Fibroblast of mammary gland (primary cell): ENCODE measurements around the gene CDH11.

Experiments
- DNase-seq: peaks from one replicate; pipeline ENCODE4 v3.0.0-alpha.2; 2010; ENCODE audit warnings: low read depth
- H3K4me3 ChIP-seq: 2 replicates; pipeline ENCODE4 v1.5.1; 2011; ENCODE audit warnings: low read depth, mild to moderate bottlenecking, low read length, moderate library complexity; ENCODE audit not compliant: control insufficient read depth
- CTCF ChIP-seq: conservative IDR thresholded peaks from 2 replicates; pipeline ENCODE4 v1.5.1; 2011; ENCODE audit warnings: low read depth, low read length, inconsistent platforms; ENCODE audit not compliant: control insufficient read depth, insufficient read depth

CDH11 gene

GRCh38 chr16:65122724-65123395 lies 997 bp upstream of the CDH11 start:
- H3K4me3 ChIP-seq = peak overlapping the region; percentile 73
- DNase-seq = peak; percentile 61
- no peak for TF ChIP-seq CTCF

- H3K4me3 ChIP-seq = peak overlapping the region; percentile 81
- no peak for DNase-seq
- no peak for TF ChIP-seq CTCF
Measured at GRCh38 chr16:65120831-65121721, 787 bp downstream of the CDH11 start.

GRCh38 chr16:65120461-65120830 lies 1.4 kb downstream of the CDH11 start:
- no peak for TF ChIP-seq CTCF
- H3K4me3 ChIP-seq = peak overlapping the region; percentile 81
- DNase-seq = no peak

GRCh38 chr16:65119901-65120401 lies 1.9 kb downstream of the CDH11 start:
- peak; percentile 62 for DNase-seq
- TF ChIP-seq CTCF = no peak
- H3K4me3 ChIP-seq = peak overlapping the region; percentile 81

- H3K4me3 ChIP-seq = peak overlapping the region; percentile 81
- TF ChIP-seq CTCF = no peak
- no peak for DNase-seq
Measured at GRCh38 chr16:65119435-65119834, 2.4 kb downstream of the CDH11 start.

GRCh38 chr16:65118871-65119270 lies 3.0 kb downstream of the CDH11 start:
- no peak for TF ChIP-seq CTCF
- DNase-seq = no peak
- H3K4me3 ChIP-seq = peak overlapping the region; percentile 3
